Measurements from ENCODE around the gene ASPG.

Gene ASPG

DNA sequence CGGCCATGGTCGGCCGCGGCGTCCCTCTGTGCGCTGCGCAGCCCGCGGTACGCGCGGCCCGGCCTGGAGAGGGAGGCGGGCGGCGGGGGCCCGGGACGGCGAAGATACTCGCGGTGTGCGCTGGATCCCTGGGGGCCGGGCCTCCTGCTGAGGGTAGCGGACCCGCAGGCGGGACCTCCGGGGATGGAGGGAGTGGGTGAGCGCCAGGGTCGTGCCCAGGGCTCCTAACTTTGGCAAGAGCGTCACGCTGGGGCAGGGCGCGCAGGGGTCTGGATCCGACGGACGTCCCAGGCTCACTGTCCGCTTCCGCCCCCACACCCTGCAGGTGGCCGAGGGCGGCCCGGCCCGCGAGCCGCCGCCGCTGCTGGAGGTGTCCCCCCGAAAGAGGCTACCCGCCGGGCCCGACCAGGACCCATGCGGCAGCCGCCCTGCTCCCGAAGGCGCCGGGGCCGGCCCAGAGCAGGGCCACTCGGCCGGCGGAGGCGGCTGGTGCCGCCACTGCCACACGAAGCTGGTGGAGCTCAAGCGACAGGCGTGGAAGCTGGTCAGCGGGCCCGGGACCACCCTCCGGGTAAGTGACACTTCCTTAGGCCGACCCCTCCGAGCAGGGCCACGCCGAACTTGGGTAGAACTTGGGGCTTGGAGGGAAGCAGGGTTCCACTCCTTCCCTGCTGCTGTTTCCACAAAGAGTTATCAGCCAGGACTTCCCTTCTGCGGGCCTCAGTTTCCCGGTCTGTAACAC is 53.4 kb downstream of the ASPG start:
- no peak for DNase-seq (ENCODE audit: low spot score)
- no peak for TF ChIP-seq CTCF (IDR thresholded peaks at IDR 0.05; ENCODE audit: borderline replicate concordance, control extremely low read depth, extremely low read depth, insufficient read depth, missing control alignments)
- in situ Hi-C loops (cut with MboI; ENCODE audit: low sequenced_read_pairs, unreplicated experiment), result no loop called here

GRCh38 chr14:104139460-104140212 is 54.1 kb downstream of the ASPG start:
- in situ Hi-C loops (cut with MboI; ENCODE audit: low sequenced_read_pairs, unreplicated experiment), result no loop called here
- DNase-seq (ENCODE audit: low spot score), result no peak
- TF ChIP-seq CTCF (IDR thresholded peaks at IDR 0.05; ENCODE audit: borderline replicate concordance, control extremely low read depth, extremely low read depth, insufficient read depth, missing control alignments), result no peak

GRCh38 chr14:104140213-104140462 is 54.6 kb downstream of the ASPG start:
- in situ Hi-C loops (cut with MboI; ENCODE audit: low sequenced_read_pairs, unreplicated experiment), result no loop called here
- no peak for TF ChIP-seq CTCF (IDR thresholded peaks at IDR 0.05; ENCODE audit: borderline replicate concordance, control extremely low read depth, extremely low read depth, insufficient read depth, missing control alignments)
- no peak for DNase-seq (ENCODE audit: low spot score)

- TF ChIP-seq CTCF (IDR thresholded peaks at IDR 0.05; ENCODE audit: borderline replicate concordance, control extremely low read depth, extremely low read depth, insufficient read depth, missing control alignments), result no peak
- in situ Hi-C loops (cut with MboI; ENCODE audit: low sequenced_read_pairs, unreplicated experiment), result no loop called here
- no peak for DNase-seq (ENCODE audit: low spot score)
Measured at GRCh38 chr14:104140463-104141331, 55.2 kb downstream of the ASPG start.

- DNase-seq (ENCODE audit: low spot score), result no peak
- no peak for TF ChIP-seq CTCF (IDR thresholded peaks at IDR 0.05; ENCODE audit: borderline replicate concordance, control extremely low read depth, extremely low read depth, insufficient read depth, missing control alignments)
- in situ Hi-C loops (cut with MboI; ENCODE audit: low sequenced_read_pairs, unreplicated experiment), result no loop called here
Measured at GRCh38 chr14:104141621-104142091, 56.2 kb downstream of the ASPG start.

- DNase-seq (ENCODE audit: low spot score), result no peak
- no peak for TF ChIP-seq CTCF (IDR thresholded peaks at IDR 0.05; ENCODE audit: borderline replicate concordance, control extremely low read depth, extremely low read depth, insufficient read depth, missing control alignments)
Measured at GRCh38 chr14:104142136-104142945, 56.8 kb downstream of the ASPG start.

More at GRCh38 chr14:104142136-104142945, 56.8 kb downstream of the ASPG start:
- in situ Hi-C loops (cut with MboI; ENCODE audit: low sequenced_read_pairs, unreplicated experiment), result no loop called here
